HG03469 (cell line): Measurements from ENCODE around the gene PIP4K2A.
A peak's percentile ranks its signal among the peaks of the same experiment; 100 is the strongest.

Source experiments
- ATAC-seq: cut with Tn5 transposase; IDR thresholded peaks from one replicate; pipeline ENCODE4 v1.9.1; 2021; ENCODE audit warnings: mild to moderate bottlenecking, moderate library complexity, moderate number of reproducible peaks; ENCODE audit not compliant: unreplicated experiment

PIP4K2A gene

GRCh38 chr10:22622242-22622806, 92.1 kb downstream of the PIP4K2A start:
- ATAC-seq: no peak

- no peak for ATAC-seq
Observed at GRCh38 chr10:22621726-22622125, 92.7 kb downstream of the PIP4K2A start.

GRCh38 chr10:22620929-22621328, 93.4 kb downstream of the PIP4K2A start:
- no peak for ATAC-seq

- no peak for ATAC-seq
Observed at GRCh38 chr10:22620140-22620857, 94.1 kb downstream of the PIP4K2A start.

- no peak for ATAC-seq
Observed at GRCh38 chr10:22619101-22619500, 95.3 kb downstream of the PIP4K2A start.

- no peak for ATAC-seq
Observed at GRCh38 chr10:22618078-22618785, 96.1 kb downstream of the PIP4K2A start.

- ATAC-seq: no peak
Observed at GRCh38 chr10:22617516-22617915, 96.9 kb downstream of the PIP4K2A start.

GRCh38 chr10:22617051-22617450, 97.3 kb downstream of the PIP4K2A start:
- ATAC-seq: no peak

- ATAC-seq: peak; percentile 30
Observed at GRCh38 chr10:22615819-22616499, 98.4 kb downstream of the PIP4K2A start.

GRCh38 chr10:22615101-22615500, 99.3 kb downstream of the PIP4K2A start:
- no peak for ATAC-seq

GRCh38 chr10:22613011-22613410, 101.4 kb downstream of the PIP4K2A start:
- ATAC-seq: no peak

- ATAC-seq: no peak
Observed at GRCh38 chr10:22612318-22612717, 102.1 kb downstream of the PIP4K2A start.

- ATAC-seq: peak; percentile 25
Observed at GRCh38 chr10:22611425-22612115, 102.8 kb downstream of the PIP4K2A start.

GRCh38 chr10:22610610-22611009, 103.8 kb downstream of the PIP4K2A start:
- no peak for ATAC-seq

GRCh38 chr10:22609719-22610465, 104.5 kb downstream of the PIP4K2A start:
- no peak for ATAC-seq

GRCh38 chr10:22609251-22609650, 105.1 kb downstream of the PIP4K2A start:
- ATAC-seq: no peak

- no peak for ATAC-seq
Observed at GRCh38 chr10:22607261-22607660, 107.1 kb downstream of the PIP4K2A start.

GRCh38 chr10:22606164-22606614, 108.2 kb downstream of the PIP4K2A start:
- ATAC-seq: peak; percentile 86

- ATAC-seq: peak; percentile 23
Observed at GRCh38 chr10:22605168-22605567, 109.2 kb downstream of the PIP4K2A start.
